HG03354 (cell line): ENCODE results near the gene C7.
"Not testable (repeated sequence)": the region's sequence is repeated elsewhere in the genome, so short reads cannot be mapped to it uniquely, and the experiment has no call there.

Source experiments
- ATAC-seq: cut with Tn5 transposase; IDR thresholded peaks from one replicate; pipeline ENCODE4 v1.9.1; 2021; ENCODE audit warnings: mild to moderate bottlenecking; ENCODE audit not compliant: unreplicated experiment, poor library complexity, severe bottlenecking

The C7 gene

GRCh38 chr5:40986666-40987065 lies 77.4 kb downstream of the C7 start:
- ATAC-seq: no peak

GRCh38 chr5:40987349-40987748 lies 78.1 kb downstream of the C7 start:
- ATAC-seq: no peak

- no peak for ATAC-seq
Observed at GRCh38 chr5:40988746-40989510, 79.6 kb downstream of the C7 start.

GRCh38 chr5:40991168-40991980 lies 82.1 kb downstream of the C7 start:
- no peak for ATAC-seq

- ATAC-seq: no peak
Observed at GRCh38 chr5:40991981-40992559, 82.8 kb downstream of the C7 start.

GRCh38 chr5:40995801-40996586 lies 86.7 kb downstream of the C7 start:
- ATAC-seq: no peak

GRCh38 chr5:40999142-40999541 lies 89.8 kb downstream of the C7 start:
- no peak for ATAC-seq

- no peak for ATAC-seq
Observed at GRCh38 chr5:40999966-41000365, 90.7 kb downstream of the C7 start.

- ATAC-seq: no peak
Observed at GRCh38 chr5:41003670-41004376, 94.5 kb downstream of the C7 start.

GRCh38 chr5:41004931-41005330 lies 95.6 kb downstream of the C7 start:
- no peak for ATAC-seq

- ATAC-seq: no peak
Observed at GRCh38 chr5:41009232-41009631, 99.9 kb downstream of the C7 start.

GRCh38 chr5:41010572-41010971 lies 101.3 kb downstream of the C7 start:
- ATAC-seq: no peak

GRCh38 chr5:41012318-41012717 lies 103.0 kb downstream of the C7 start:
- no peak for ATAC-seq

GRCh38 chr5:41022600-41022999 lies 113.3 kb downstream of the C7 start:
- ATAC-seq: not testable (repeated sequence)
